Measurements from ENCODE around the gene PHACTR3.
"Not testable (repeated sequence)": the region's sequence is repeated elsewhere in the genome, so short reads cannot be mapped to it uniquely, and the experiment has no call there.

The PHACTR3 gene

GRCh38 chr20:59837623-59838394, 233.5 kb downstream of the PHACTR3 start:
- no peak for DNase-seq (ENCODE audit: low read depth in 1 of 2, low spot score in 1 of 2)

- DNase-seq (ENCODE audit: low read depth in 1 of 2, low spot score in 1 of 2): no peak
Measured at GRCh38 chr20:59839400-59839799, 235.1 kb downstream of the PHACTR3 start.

GRCh38 chr20:59845472-59845871, 241.1 kb downstream of the PHACTR3 start:
- DNase-seq (ENCODE audit: low read depth in 1 of 2, low spot score in 1 of 2): no peak

- no peak for DNase-seq (ENCODE audit: low read depth in 1 of 2, low spot score in 1 of 2)
Measured at GRCh38 chr20:59848182-59848581, 243.8 kb downstream of the PHACTR3 start.

GRCh38 chr20:59850018-59850641, 245.8 kb downstream of the PHACTR3 start:
- no peak for DNase-seq (ENCODE audit: low read depth in 1 of 2, low spot score in 1 of 2)

GRCh38 chr20:59856526-59856925, 252.2 kb downstream of the PHACTR3 start:
- DNase-seq (ENCODE audit: low read depth in 1 of 2, low spot score in 1 of 2): not testable (repeated sequence)

- not testable (repeated sequence) for DNase-seq (ENCODE audit: low read depth in 1 of 2, low spot score in 1 of 2)
Measured at GRCh38 chr20:59856941-59857340, 252.6 kb downstream of the PHACTR3 start.

- DNase-seq (ENCODE audit: low read depth in 1 of 2, low spot score in 1 of 2): no peak
Measured at GRCh38 chr20:59857966-59858365, 253.6 kb downstream of the PHACTR3 start.

GRCh38 chr20:59858425-59858824, 254.1 kb downstream of the PHACTR3 start:
- no peak for DNase-seq (ENCODE audit: low read depth in 1 of 2, low spot score in 1 of 2)

- no peak for DNase-seq (ENCODE audit: low read depth in 1 of 2, low spot score in 1 of 2)
Measured at GRCh38 chr20:59861401-59861800, 257.1 kb downstream of the PHACTR3 start.

GRCh38 chr20:59863058-59863457, 258.7 kb downstream of the PHACTR3 start:
- no peak for DNase-seq (ENCODE audit: low read depth in 1 of 2, low spot score in 1 of 2)

- no peak for DNase-seq (ENCODE audit: low read depth in 1 of 2, low spot score in 1 of 2)
Measured at GRCh38 chr20:59864726-59865125, 260.4 kb downstream of the PHACTR3 start.

- no peak for DNase-seq (ENCODE audit: low read depth in 1 of 2, low spot score in 1 of 2)
Measured at GRCh38 chr20:59866338-59866737, 262.0 kb downstream of the PHACTR3 start.

- DNase-seq (ENCODE audit: low read depth in 1 of 2, low spot score in 1 of 2): no peak
Measured at GRCh38 chr20:59871096-59871495, 266.8 kb downstream of the PHACTR3 start.

- DNase-seq (ENCODE audit: low read depth in 1 of 2, low spot score in 1 of 2): no peak
Measured at GRCh38 chr20:59873409-59873808, 269.1 kb downstream of the PHACTR3 start.

- no peak for DNase-seq (ENCODE audit: low read depth in 1 of 2, low spot score in 1 of 2)
Measured at GRCh38 chr20:59880198-59880597, 275.9 kb downstream of the PHACTR3 start.

GRCh38 chr20:59884494-59884893, 280.2 kb downstream of the PHACTR3 start:
- no peak for DNase-seq (ENCODE audit: low read depth in 1 of 2, low spot score in 1 of 2)

GRCh38 chr20:59888050-59888449, 283.7 kb downstream of the PHACTR3 start:
- DNase-seq (ENCODE audit: low read depth in 1 of 2, low spot score in 1 of 2): no peak

- not testable (repeated sequence) for DNase-seq (ENCODE audit: low read depth in 1 of 2, low spot score in 1 of 2)
Measured at GRCh38 chr20:59890035-59890434, 285.7 kb downstream of the PHACTR3 start.

GRCh38 chr20:59891581-59891980, 287.2 kb downstream of the PHACTR3 start:
- DNase-seq (ENCODE audit: low read depth in 1 of 2, low spot score in 1 of 2): no peak

- no peak for DNase-seq (ENCODE audit: low read depth in 1 of 2, low spot score in 1 of 2)
Measured at GRCh38 chr20:59895908-59896307, 291.6 kb downstream of the PHACTR3 start.
